Effector memory CD8-positive, alpha-beta T cell (primary cell): ENCODE data around the gene RSRC2.
"Not testable (repeated sequence)": the region's sequence is repeated elsewhere in the genome, so short reads cannot be mapped to it uniquely, and the experiment has no call there.

Experiments
- ATAC-seq: fragments of 150-1000 bp; cut with Tn5 transposase; replicated peaks from 2 replicates; pipeline ENCODE4 v1.10.0; 2021; ENCODE audit warnings: mild to moderate bottlenecking, moderate library complexity
- DNase-seq, 3 experiments: peaks; one replicate each; pipeline ENCODE4 v3.0.0; 2021
- H3K27ac Mint-ChIP-seq, 2 donors: one replicate each; pipeline ENCODE4 v1.8.0; 2022; ENCODE audit warnings: mild to moderate bottlenecking in 2 of 2, mixed read lengths in 2 of 2, moderate library complexity in 2 of 2
- H3K27me3 Mint-ChIP-seq, 2 donors: one replicate each; pipeline ENCODE4 v1.8.0; 2022; ENCODE audit warnings: mixed read lengths in 2 of 2
- H3K36me3 Mint-ChIP-seq: one replicate; pipeline ENCODE4 v1.8.0; 2022; ENCODE audit warnings: mild to moderate bottlenecking, moderate library complexity, mixed read lengths; ENCODE audit not compliant: insufficient read depth
- H3K4me1 Mint-ChIP-seq, 2 donors: one replicate each; pipeline ENCODE4 v1.8.0; 2022; ENCODE audit warnings: low read depth in 2 of 2, mixed read lengths in 2 of 2
- H3K4me3 Mint-ChIP-seq, 2 donors: one replicate each; pipeline ENCODE4 v1.8.0; 2022; ENCODE audit warnings: mild to moderate bottlenecking in 2 of 2, mixed read lengths in 2 of 2, moderate library complexity in 2 of 2
- H3K9me3 Mint-ChIP-seq, 2 donors: one replicate each; pipeline ENCODE4 v1.8.0; 2022; ENCODE audit warnings: mixed read lengths in 2 of 2
- total RNA-seq, 9 experiments: gene quantifications; one replicate each; lab custom pipeline; 2026; lab: John Stamatoyannopoulos, UW

The RSRC2 gene
- 202 to 572 (median 218) reads per million in 9 experiments for total RNA-seq

GRCh38 chr12:122526683-122527477, at the start of gene RSRC2, which contains the start of gene KNTC1:
RSRC2 (minus strand) TSS chr12:122526936; CDS start chr12:122526853, 83 bp downstream.
KNTC1 (plus strand) TSS chr12:122527249; CDS start chr12:122530064, 2,815 bp downstream.
- Mint-ChIP-seq H3K27me3 (no peaks in the 10 kb centered on the region), H3K27ac (no peak within 1 kb of the TSS), H3K4me3 (no peak within 1 kb of the TSS), H3K36me3 (peaks cover 34% of the 10 kb centered on the region), H3K9me3 (no peaks in the 10 kb centered on the region), H3K4me1 (peaks cover 20 to 31% of the 10 kb centered on the region in 2 donors)
- DNase-seq (peak; percentile 96 to 98 (median 97)), ATAC-seq (peak; percentile 88)

GRCh38 chr12:122571821-122572220, 45.1 kb upstream of the RSRC2 start:
- Mint-ChIP-seq H3K4me3 (no peak overlapping the region), H3K4me1 (no peaks in the 10 kb centered on the region), H3K36me3 (peaks cover 31% of the 10 kb centered on the region), H3K27me3 (no peaks in the 10 kb centered on the region), H3K27ac (no peak overlapping the region), H3K9me3 (no peaks in the 10 kb centered on the region)
- no peak for DNase-seq
- no peak for ATAC-seq

- H3K27ac Mint-ChIP-seq, H3K4me1 Mint-ChIP-seq, H3K4me3 Mint-ChIP-seq, H3K27me3 Mint-ChIP-seq, H3K9me3 Mint-ChIP-seq, ATAC-seq, DNase-seq: not testable (repeated sequence)
- H3K36me3 Mint-ChIP-seq: peaks cover 20% of the 10 kb centered on the region
These were observed 43.3 kb upstream of the RSRC2 start for GRCh38 chr12:122570006-122570405.

GRCh38 chr12:122569288-122569687, 42.6 kb upstream of the RSRC2 start:
- no peak overlapping the region for H3K4me3 Mint-ChIP-seq
- ATAC-seq: no peak
- no peak for DNase-seq
- H3K36me3 Mint-ChIP-seq: peaks cover 13% of the 10 kb centered on the region
- no peaks in the 10 kb centered on the region for H3K4me1 Mint-ChIP-seq
- H3K27ac Mint-ChIP-seq: no peak overlapping the region
- H3K27me3 Mint-ChIP-seq: no peaks in the 10 kb centered on the region
- H3K9me3 Mint-ChIP-seq: no peaks in the 10 kb centered on the region

GRCh38 chr12:122566816-122567215, 40.1 kb upstream of the RSRC2 start:
- DNase-seq, H3K9me3 Mint-ChIP-seq, H3K27ac Mint-ChIP-seq, H3K4me1 Mint-ChIP-seq, H3K36me3 Mint-ChIP-seq, ATAC-seq, H3K4me3 Mint-ChIP-seq, H3K27me3 Mint-ChIP-seq: not testable (repeated sequence)

- no peaks in the 10 kb centered on the region for H3K9me3 Mint-ChIP-seq
- no peaks in the 10 kb centered on the region for H3K27me3 Mint-ChIP-seq
- no peak for ATAC-seq
- no peak for DNase-seq
- no peaks in the 10 kb centered on the region for H3K4me1 Mint-ChIP-seq
- peaks cover 12% of the 10 kb centered on the region for H3K36me3 Mint-ChIP-seq
- H3K27ac Mint-ChIP-seq: no peak overlapping the region
- no peak overlapping the region for H3K4me3 Mint-ChIP-seq
These were observed 36.6 kb upstream of the RSRC2 start for GRCh38 chr12:122563361-122563760.

GRCh38 chr12:122560138-122560537, 33.4 kb upstream of the RSRC2 start:
- H3K4me1 Mint-ChIP-seq: no peaks in the 10 kb centered on the region
- no peaks in the 10 kb centered on the region for H3K27me3 Mint-ChIP-seq
- H3K9me3 Mint-ChIP-seq: no peaks in the 10 kb centered on the region
- H3K27ac Mint-ChIP-seq: no peak overlapping the region
- H3K4me3 Mint-ChIP-seq: no peak overlapping the region
- DNase-seq: no peak
- H3K36me3 Mint-ChIP-seq: peaks cover 20% of the 10 kb centered on the region
- ATAC-seq: no peak

GRCh38 chr12:122558745-122559641, 32.3 kb upstream of the RSRC2 start:
- no peak for DNase-seq
- no peak overlapping the region for H3K27ac Mint-ChIP-seq
- ATAC-seq: no peak
- no peak overlapping the region for H3K4me3 Mint-ChIP-seq
- no peaks in the 10 kb centered on the region for H3K4me1 Mint-ChIP-seq
- H3K36me3 Mint-ChIP-seq: peaks cover 20% of the 10 kb centered on the region
- no peaks in the 10 kb centered on the region for H3K9me3 Mint-ChIP-seq
- H3K27me3 Mint-ChIP-seq: no peaks in the 10 kb centered on the region

GRCh38 chr12:122547330-122547729, 20.6 kb upstream of the RSRC2 start:
- peaks cover 23% of the 10 kb centered on the region for H3K36me3 Mint-ChIP-seq
- ATAC-seq: no peak
- no peaks in the 10 kb centered on the region for H3K27me3 Mint-ChIP-seq
- no peak overlapping the region for H3K4me3 Mint-ChIP-seq
- DNase-seq: no peak
- H3K4me1 Mint-ChIP-seq: no peaks in the 10 kb centered on the region
- H3K9me3 Mint-ChIP-seq: no peaks in the 10 kb centered on the region
- no peak overlapping the region for H3K27ac Mint-ChIP-seq

- Mint-ChIP-seq H3K27me3 (no peaks in the 10 kb centered on the region), H3K36me3 (peaks cover 25% of the 10 kb centered on the region), H3K9me3 (no peaks in the 10 kb centered on the region), H3K27ac (no peak overlapping the region), H3K4me3 (no peak overlapping the region), H3K4me1 (no peaks in the 10 kb centered on the region)
- DNase-seq (no peak), ATAC-seq (no peak)
These were observed 19.1 kb upstream of the RSRC2 start for GRCh38 chr12:122545855-122546254.

GRCh38 chr12:122544537-122544936, 17.8 kb upstream of the RSRC2 start:
- no peak overlapping the region for H3K4me3 Mint-ChIP-seq
- H3K9me3 Mint-ChIP-seq: no peaks in the 10 kb centered on the region
- H3K27me3 Mint-ChIP-seq: no peaks in the 10 kb centered on the region
- DNase-seq (no peak), ATAC-seq (no peak)
- peaks cover 17% of the 10 kb centered on the region for H3K36me3 Mint-ChIP-seq
- H3K4me1 Mint-ChIP-seq: no peaks in the 10 kb centered on the region
- no peak overlapping the region for H3K27ac Mint-ChIP-seq

GRCh38 chr12:122538496-122538895, 11.8 kb upstream of the RSRC2 start:
- no peak for DNase-seq
- Mint-ChIP-seq H3K4me3 (no peak overlapping the region), H3K4me1 (no peaks in the 10 kb centered on the region), H3K9me3 (no peaks in the 10 kb centered on the region), H3K27ac (no peak overlapping the region), H3K27me3 (no peaks in the 10 kb centered on the region), H3K36me3 (peaks cover 30% of the 10 kb centered on the region)
- no peak for ATAC-seq

GRCh38 chr12:122537021-122537420, 10.3 kb upstream of the RSRC2 start:
- H3K27ac Mint-ChIP-seq: no peak overlapping the region
- no peaks in the 10 kb centered on the region for H3K4me1 Mint-ChIP-seq
- no peak overlapping the region for H3K4me3 Mint-ChIP-seq
- no peak for DNase-seq
- no peaks in the 10 kb centered on the region for H3K27me3 Mint-ChIP-seq
- no peak for ATAC-seq
- peaks cover 30% of the 10 kb centered on the region for H3K36me3 Mint-ChIP-seq
- H3K9me3 Mint-ChIP-seq: no peaks in the 10 kb centered on the region
